GM12878 (cell line): ENCODE data around the gene VEZF1. TPM values are rescaled to one million over a fixed set of nuclear protein-coding genes. Genes with fewer than 3 reads are reported as not detected.

Source experiments
- ATAC-seq: fragments of 200-7000 bp; cut with Tn5 transposase; 3 replicates; pipeline ENCODE4 v1.9.1; 2020; ENCODE audit warnings: mild to moderate bottlenecking, moderate library complexity
- BruUV-seq: library from RNA; stranded (reverse); fragments of 400-500 nt; replicated peaks from 2 replicates; lab custom pipeline; 2021; lab: Mats Ljungman, UMichigan
- CTCF ChIA-PET: fragments of 300-600 bp; sonication (Branson Sonifier 250); formaldehyde crosslinking; extraction: SDS; loops from one replicate; lab custom pipeline; 2021; ENCODE audit warnings: inconsistent platforms; lab: Yijun Ruan, JAX
- POLR2A ChIA-PET: fragments of 350-600 bp; formaldehyde crosslinking; extraction: SDS; loops from one replicate; lab custom pipeline; 2021; ENCODE audit warnings: inconsistent platforms; lab: Charles Lee
- RAD21 ChIA-PET: fragments of 300-600 bp; sonication (Branson Sonifier 250); formaldehyde crosslinking; loops from one replicate; lab custom pipeline; 2023; ENCODE audit warnings: antibody characterized with exemption; ENCODE audit not compliant: unreplicated experiment; lab: Charles Lee
- SMC1A ChIA-PET: fragments of 300-600 bp; sonication (Branson Sonifier 250); formaldehyde crosslinking; loops from one replicate; lab custom pipeline; 2023; ENCODE audit not compliant: unreplicated experiment, uncharacterized antibody; lab: Charles Lee
- DNase-seq: peaks from one replicate; pipeline ENCODE4 v3.0.0-alpha.2; 2011; ENCODE audit warnings: low read depth, low spot score
- FAIRE-seq: peaks from 3 replicates; lab custom pipeline; 2011; peaks lifted over from hg19 to GRCh38; lab: Jason Lieb, UNC
- H2AFZ ChIP-seq: 2 replicates; pipeline ENCODE4 v1.6.0; 2011; ENCODE audit warnings: low read depth, low read length, control low read depth; ENCODE audit not compliant: control insufficient read depth
- H3K27ac ChIP-seq: 2 replicates; pipeline ENCODE4 v1.5.1; 2011; ENCODE audit warnings: control low read depth; ENCODE audit not compliant: control insufficient read depth, insufficient read depth
- H3K27me3 ChIP-seq, 2 experiments: replicated peaks in 1 of 2; 2 replicates each; pipeline versions ENCODE4 v1.6.0 to v1.6.1; 2011; ENCODE audit warnings: low read length in 1 of 2; ENCODE audit not compliant: control insufficient read depth in 2 of 2, insufficient read depth in 2 of 2
- H3K36me3 ChIP-seq, 2 experiments: 2 replicates each; pipeline ENCODE4 v1.5.1; 2011; ENCODE audit warnings: low read length in 1 of 2; ENCODE audit not compliant: control insufficient read depth in 2 of 2, insufficient read depth in 2 of 2
- H3K4me1 ChIP-seq: 2 replicates; pipeline ENCODE4 v1.6.1; 2011; ENCODE audit warnings: mild to moderate bottlenecking, low read length, moderate library complexity, mixed read lengths; ENCODE audit not compliant: control insufficient read depth, insufficient read depth
- H3K4me2 ChIP-seq: 2 replicates; pipeline ENCODE4 v1.6.0; 2011; ENCODE audit warnings: control low read depth; ENCODE audit not compliant: control insufficient read depth, insufficient read depth
- H3K4me3 ChIP-seq: fragments of 200-600 bp; sonication (generic); 2 replicates; pipeline ENCODE4 v1.5.1; 2016
- H3K79me2 ChIP-seq: 2 replicates; pipeline ENCODE4 v1.6.0; 2011; ENCODE audit warnings: low read length; ENCODE audit not compliant: control insufficient read depth, insufficient read depth
- H3K9ac ChIP-seq: 2 replicates; pipeline ENCODE4 v1.8.0; 2011; ENCODE audit warnings: low read length, control low read depth, mixed read lengths; ENCODE audit not compliant: control insufficient read depth, insufficient read depth
- H3K9me3 ChIP-seq: replicated peaks from 3 replicates; pipeline ENCODE4 v1.5.1; 2011; ENCODE audit warnings: mild to moderate bottlenecking, low read length; ENCODE audit not compliant: control insufficient read depth, insufficient read depth
- H4K20me1 ChIP-seq: 2 replicates; pipeline ENCODE4 v1.6.0; 2011; ENCODE audit not compliant: control insufficient read depth, insufficient read depth
- ATF3 ChIP-seq: IDR thresholded peaks from 2 replicates; pipeline ENCODE4 v1.6.1; 2011; ENCODE audit warnings: low read depth, mild to moderate bottlenecking, low read length, moderate library complexity, borderline replicate concordance; ENCODE audit errors: extremely low read depth
- EED ChIP-seq: sonication (generic); IDR thresholded peaks from 2 replicates; pipeline ENCODE4 v1.6.1; 2016; ENCODE audit warnings: antibody characterized with exemption, low read depth
- ESRRA ChIP-seq: IDR thresholded peaks from 2 replicates; pipeline ENCODE4 v1.6.1; 2012; ENCODE audit warnings: mild to moderate bottlenecking, low read length, improper control_type of control experiment
- IRF5 ChIP-seq: fragments of 450-650 bp; IDR thresholded peaks from 2 replicates; pipeline ENCODE4 v1.6.1; 2017; ENCODE audit warnings: borderline replicate concordance
- JUNB ChIP-seq: IDR thresholded peaks from 2 replicates; pipeline ENCODE4 v1.6.1; 2016; ENCODE audit warnings: antibody characterized with exemption, mild to moderate bottlenecking
- NRF1 ChIP-seq: conservative IDR thresholded peaks from 2 replicates; pipeline ENCODE4 v1.6.1; 2011; ENCODE audit warnings: mild to moderate bottlenecking, low read depth, low read length, improper control_type of control experiment
- PBX3 ChIP-seq: IDR thresholded peaks from 2 replicates; pipeline ENCODE4 v1.6.1; 2011; ENCODE audit warnings: mild to moderate bottlenecking, low read depth, low read length, moderate library complexity; ENCODE audit not compliant: insufficient replicate concordance
- RELA ChIP-seq: fragments of 450-650 bp; IDR thresholded peaks from 2 replicates; pipeline ENCODE4 v1.8.0; 2014; ENCODE audit warnings: borderline replicate concordance; ENCODE audit not compliant: partially characterized antibody
- REST ChIP-seq: IDR thresholded peaks from 2 replicates; pipeline ENCODE4 v1.6.1; 2012; ENCODE audit warnings: mild to moderate bottlenecking, low read depth, low read length
- RFX5 ChIP-seq: IDR thresholded peaks from 2 replicates; pipeline ENCODE4 v1.6.1; 2011; ENCODE audit warnings: low read depth, low read length, improper control_type of control experiment
- SMARCA5 ChIP-seq: fragments of 450-650 bp; IDR thresholded peaks from 2 replicates; pipeline ENCODE4 v1.6.1; 2017; ENCODE audit warnings: mild to moderate bottlenecking
- STAT1 ChIP-seq: fragments of 450-650 bp; conservative IDR thresholded peaks from 2 replicates; pipeline ENCODE4 v1.6.1; 2014; ENCODE audit warnings: antibody characterized with exemption, mild to moderate bottlenecking
- SUZ12 ChIP-seq: fragments of 200-600 bp; sonication (generic); IDR thresholded peaks from one replicate; pipeline ENCODE4 v1.6.1; 2018; ENCODE audit warnings: antibody characterized with exemption, mild to moderate bottlenecking; ENCODE audit not compliant: unreplicated experiment
- ZNF24 ChIP-seq: fragments of 450-650 bp; IDR thresholded peaks from 2 replicates; pipeline ENCODE4 v1.6.1; 2017; ENCODE audit warnings: antibody characterized with exemption, mild to moderate bottlenecking
- ZNF687 ChIP-seq: fragments of 450-650 bp; IDR thresholded peaks from 2 replicates; pipeline ENCODE4 v1.6.1; 2017; ENCODE audit warnings: mild to moderate bottlenecking, moderate library complexity
- in situ Hi-C: fragments of 300-500 bp; cut with MboI; formaldehyde crosslinking; loops from 9 replicates; pipeline ENCODE4 v1.14.3; 2018; ENCODE audit warnings: mixed read lengths
- intact Hi-C: fragments of 100-400 bp; cut with micrococcal nuclease; formaldehyde crosslinking; loops from one replicate; pipeline ENCODE4 v1.14.2; 2022; ENCODE audit not compliant: unreplicated experiment
- polyA plus RNA-seq, 11 experiments: library from polyadenylated mRNA; depleted of rRNA in 4 of 11; unstranded in 6 of 11; stranded (reverse) in 5 of 11; fragments of >200 nt; fragmentation: Nextera tagmentation in 4 of 11; fragmentation: Illumina TruSeq in 1 of 11; extraction: Ambion mirVana in 4 of 11; extraction: Trizol in 1 of 11; gene quantifications; 1 replicate in 1 of 11; 2 replicates in 10 of 11; pipeline versions ENCODE4 v1.2.1 to v1.2.3, GENCODE V29; 2011 to 2016; ENCODE audit warnings: inconsistent platforms in 2 of 11, missing spikeins in 2 of 11, low read depth in 1 of 11
- total RNA-seq, 4 experiments: library from RNA; depleted of rRNA in 3 of 4; stranded (reverse); fragments of >200 nt in 3 of 4; fragmentation: Illumina TruSeq in 1 of 4; extraction: Trizol in 1 of 4; gene quantifications; 2 replicates each; pipeline versions ENCODE4 v1.2.1 to v1.2.3, GENCODE V29; 2013 to 2021

The VEZF1 gene
- total and polyA plus RNA-seq, 10 of the 15 experiments (the other 5 are each of a cell fraction or from before 2014, with no cell fraction given): 9.5 to 28.2 (median 20.3) TPM

GRCh38 chr17:58019521-58019920, 31.5 kb upstream of the VEZF1 start:
- ChIA-PET SMC1A (no interaction called here), RAD21 (no interaction called here), CTCF (interaction anchor here (1.3 to 2.8 kb wide), 2 partner anchors 20 to 34 kb away, joined by 3 to 15 read pairs; no protein-coding TSS in a partner anchor), POLR2A (no interaction called here)
- H3K27me3 ChIP-seq: no peaks in the 10 kb centered on the region
- no peaks in the 10 kb centered on the region for H3K4me1 ChIP-seq
- H3K9ac ChIP-seq: no peak overlapping the region
- intact Hi-C loops: no loop called here
- FAIRE-seq (no peak), ATAC-seq (no peak), DNase-seq (no peak)
- H3K36me3 ChIP-seq: no peaks in the 10 kb centered on the region
- H3K4me2 ChIP-seq: no peak overlapping the region
- H3K27ac ChIP-seq: no peak overlapping the region
- H3K4me3 ChIP-seq: no peak overlapping the region
- no peak overlapping the region for H2AFZ ChIP-seq
- no peaks in the 10 kb centered on the region for H3K9me3 ChIP-seq
- no peaks in the 10 kb centered on the region for H3K79me2 ChIP-seq
- H4K20me1 ChIP-seq: no peaks in the 10 kb centered on the region
- in situ Hi-C loops: no loop called here
- BruUV-seq: no TSS peak
- no peak for TF ChIP-seq PBX3
- no peak for TF ChIP-seq REST
- TF ChIP-seq RFX5: no peak
- TF ChIP-seq EED: no peak
- TF ChIP-seq ATF3: no peak
- TF ChIP-seq SUZ12: no peak
- TF ChIP-seq STAT1: no peak
- TF ChIP-seq ZNF687: no peak
- no peak for TF ChIP-seq IRF5
- TF ChIP-seq SMARCA5: no peak
- TF ChIP-seq RELA: no peak
- TF ChIP-seq ZNF24: no peak
- no peak for TF ChIP-seq ESRRA
- TF ChIP-seq JUNB: no peak
- no peak for TF ChIP-seq NRF1
